Calu3 (cell line): Measurements from ENCODE around the gene NUPR1. TPM values are rescaled to one million over a fixed set of nuclear protein-coding genes. Genes with fewer than 3 reads are reported as not detected.

Experiments
- BruUV-seq: library from RNA; stranded (reverse); fragments of 400-500 nt; replicated peaks from 2 replicates; lab custom pipeline; 2021; lab: Mats Ljungman, UMichigan
- CTCF ChIA-PET: fragments of 300-600 bp; sonication (Branson Sonifier 250); formaldehyde crosslinking; loops from one replicate; lab custom pipeline; 2022; ENCODE audit warnings: antibody characterized with exemption; lab: Charles Lee
- DNase-seq: peaks from one replicate; pipeline ENCODE4 v3.0.0; 2022
- H3K27ac Mint-ChIP-seq: one replicate; pipeline ENCODE4 v1.8.0; 2022; ENCODE audit warnings: mixed read lengths; ENCODE audit not compliant: unreplicated experiment
- H3K27me3 Mint-ChIP-seq: one replicate; pipeline ENCODE4 v1.8.0; 2022; ENCODE audit warnings: mixed read lengths; ENCODE audit not compliant: unreplicated experiment
- H3K36me3 Mint-ChIP-seq: one replicate; pipeline ENCODE4 v1.8.0; 2022; ENCODE audit warnings: mild to moderate bottlenecking, moderate library complexity, mixed read lengths; ENCODE audit not compliant: insufficient read depth, unreplicated experiment
- H3K4me1 Mint-ChIP-seq: one replicate; pipeline ENCODE4 v1.8.0; 2022; ENCODE audit warnings: mild to moderate bottlenecking, low read depth, mixed read lengths; ENCODE audit not compliant: unreplicated experiment
- H3K4me3 Mint-ChIP-seq: one replicate; pipeline ENCODE4 v1.8.0; 2022; ENCODE audit warnings: mild to moderate bottlenecking, low read depth, moderate library complexity, mixed read lengths; ENCODE audit not compliant: unreplicated experiment
- H3K9me3 Mint-ChIP-seq: one replicate; pipeline ENCODE4 v1.8.0; 2022; ENCODE audit warnings: low read depth, mixed read lengths; ENCODE audit not compliant: unreplicated experiment
- intact Hi-C: fragments of 100-400 bp; cut with micrococcal nuclease; formaldehyde crosslinking; loops from one replicate; pipeline ENCODE4 v1.10.0; 2022; ENCODE audit not compliant: unreplicated experiment
- total RNA-seq: library from RNA; stranded (reverse); gene quantifications from 2 replicates; pipeline ENCODE4 v1.2.3, GENCODE V29; 2022
- TF ChIP-seq, protein P1 (sequence below): fragments of 200-600 bp; IDR thresholded peaks from one replicate; pipeline ENCODE4 v1.8.0; 2022; ENCODE audit warnings: antibody characterized with exemption; ENCODE audit not compliant: unreplicated experiment

Gene NUPR1
- total RNA-seq, 1 experiment from 2014 or later: 0.73 TPM

DNA sequence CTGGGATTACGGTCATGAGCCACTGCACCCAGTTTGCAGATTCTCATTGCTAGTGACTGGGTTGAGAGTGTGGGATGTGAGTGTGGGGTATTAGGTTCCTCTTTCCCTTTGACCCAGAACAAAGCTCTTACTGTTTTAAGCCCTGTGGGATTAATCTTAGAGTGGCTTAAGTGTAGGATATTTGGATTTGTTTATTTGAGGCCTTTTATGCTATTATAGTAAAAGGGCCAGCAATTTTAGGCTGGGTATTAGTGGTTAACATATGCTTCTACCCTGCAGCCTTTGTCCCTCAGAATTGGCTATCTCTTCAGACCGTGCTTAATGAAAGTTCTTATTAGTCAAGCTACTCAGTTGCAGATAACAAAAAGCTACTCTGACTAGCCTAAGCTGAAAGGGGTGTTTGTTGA is 18.1 kb upstream of the NUPR1 start:
- no TSS peak for BruUV-seq
- no peaks in the 10 kb centered on the region for H3K9me3 Mint-ChIP-seq
- intact Hi-C loops: no loop called here
- TF ChIP-seq, protein P1, sequence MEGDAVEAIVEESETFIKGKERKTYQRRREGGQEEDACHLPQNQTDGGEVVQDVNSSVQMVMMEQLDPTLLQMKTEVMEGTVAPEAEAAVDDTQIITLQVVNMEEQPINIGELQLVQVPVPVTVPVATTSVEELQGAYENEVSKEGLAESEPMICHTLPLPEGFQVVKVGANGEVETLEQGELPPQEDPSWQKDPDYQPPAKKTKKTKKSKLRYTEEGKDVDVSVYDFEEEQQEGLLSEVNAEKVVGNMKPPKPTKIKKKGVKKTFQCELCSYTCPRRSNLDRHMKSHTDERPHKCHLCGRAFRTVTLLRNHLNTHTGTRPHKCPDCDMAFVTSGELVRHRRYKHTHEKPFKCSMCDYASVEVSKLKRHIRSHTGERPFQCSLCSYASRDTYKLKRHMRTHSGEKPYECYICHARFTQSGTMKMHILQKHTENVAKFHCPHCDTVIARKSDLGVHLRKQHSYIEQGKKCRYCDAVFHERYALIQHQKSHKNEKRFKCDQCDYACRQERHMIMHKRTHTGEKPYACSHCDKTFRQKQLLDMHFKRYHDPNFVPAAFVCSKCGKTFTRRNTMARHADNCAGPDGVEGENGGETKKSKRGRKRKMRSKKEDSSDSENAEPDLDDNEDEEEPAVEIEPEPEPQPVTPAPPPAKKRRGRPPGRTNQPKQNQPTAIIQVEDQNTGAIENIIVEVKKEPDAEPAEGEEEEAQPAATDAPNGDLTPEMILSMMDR: no peak
- CTCF ChIA-PET: interaction anchor here (0.6 kb wide), 1 partner anchor 11 kb away, joined by 3 read pairs; no protein-coding TSS in a partner anchor
- H3K27ac Mint-ChIP-seq: no peak overlapping the region
- no peak for DNase-seq
- peaks cover 11% of the 10 kb centered on the region for H3K4me1 Mint-ChIP-seq
- H3K4me3 Mint-ChIP-seq: no peak overlapping the region
- H3K27me3 Mint-ChIP-seq: no peaks in the 10 kb centered on the region
- peaks cover 41% of the 10 kb centered on the region for H3K36me3 Mint-ChIP-seq

DNA sequence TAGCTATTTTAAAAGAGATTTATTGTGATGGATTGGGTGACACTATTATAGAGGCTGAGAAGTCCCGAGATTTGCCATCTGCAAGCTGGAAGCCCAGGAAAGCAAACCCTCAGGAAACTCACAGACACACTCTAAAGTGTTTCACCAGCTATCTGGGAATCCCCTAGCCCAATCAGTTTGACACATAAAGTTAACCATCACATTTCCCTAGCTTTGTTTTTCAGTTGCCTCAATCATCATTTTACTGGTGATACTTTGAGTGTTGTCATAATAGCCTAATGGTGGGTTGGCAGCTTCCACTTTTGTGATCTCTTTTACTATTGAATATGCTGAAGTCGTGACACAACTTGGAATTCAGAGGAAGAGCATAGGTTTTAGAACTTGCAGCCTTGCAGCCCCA is 16.8 kb upstream of the NUPR1 start:
- Mint-ChIP-seq H3K9me3 (no peaks in the 10 kb centered on the region), H3K27me3 (no peaks in the 10 kb centered on the region), H3K4me3 (no peak overlapping the region), H3K36me3 (peaks cover 41% of the 10 kb centered on the region), H3K4me1 (peaks cover 11% of the 10 kb centered on the region), H3K27ac (no peak overlapping the region)
- TF ChIP-seq, protein P1: no peak
- BruUV-seq: no TSS peak
- intact Hi-C loops: no loop called here
- CTCF ChIA-PET: interaction anchor here (0.6 kb wide), 1 partner anchor 41 kb away, joined by 4 read pairs; the partner anchor contains the start of gene SULT1A2
- no peak for DNase-seq

DNA sequence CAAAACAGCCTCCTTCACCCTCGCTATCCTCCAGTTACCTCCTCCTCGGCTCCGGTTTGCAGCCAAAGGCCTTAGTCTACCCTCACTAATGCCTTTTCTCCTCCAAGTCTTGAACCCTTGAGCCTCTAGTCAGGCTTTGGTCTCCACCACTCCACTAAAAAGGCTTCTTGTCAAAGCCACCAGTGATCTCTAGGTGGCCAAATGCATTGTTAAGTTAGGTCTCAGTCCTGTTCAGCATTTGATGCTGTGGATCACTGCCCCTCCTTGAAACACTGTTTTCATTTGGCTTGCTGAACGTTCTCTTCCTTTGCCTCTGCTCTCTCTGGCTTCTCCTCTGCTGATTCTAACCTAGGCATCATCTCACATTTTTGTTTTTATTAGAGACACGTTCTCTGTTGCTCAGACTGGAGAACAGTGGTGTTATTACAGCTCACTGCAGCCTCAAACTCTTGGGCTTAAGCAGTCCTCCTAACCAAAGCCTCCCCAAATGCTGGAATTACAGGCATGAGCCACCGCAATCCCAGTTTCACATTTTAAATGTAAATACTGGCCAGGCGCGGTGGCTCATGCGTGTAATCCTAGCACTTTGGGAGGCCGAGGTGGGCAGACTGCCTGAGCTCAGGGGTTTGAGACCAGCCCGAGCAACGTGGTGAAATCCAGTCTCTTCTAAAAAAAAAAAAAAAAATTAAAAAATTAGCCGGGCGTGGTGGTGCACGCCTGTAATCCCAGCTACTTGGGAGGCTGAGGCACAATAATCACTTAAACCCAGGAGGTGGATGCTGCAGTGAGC is 16.1 kb upstream of the NUPR1 start:
- peak overlapping the region; percentile 90 for H3K27ac Mint-ChIP-seq
- intact Hi-C loops: no loop called here
- H3K9me3 Mint-ChIP-seq: no peaks in the 10 kb centered on the region
- H3K4me3 Mint-ChIP-seq: peak overlapping the region; percentile 97
- CTCF ChIA-PET: interaction anchor here (0.6 kb wide), 2 partner anchors 42 to 339 kb away, joined by 4 read pairs; partner anchors contain the start of gene SULT1A2
- H3K36me3 Mint-ChIP-seq: peaks cover 41% of the 10 kb centered on the region
- DNase-seq: no peak
- peaks cover 11% of the 10 kb centered on the region for H3K4me1 Mint-ChIP-seq
- TF ChIP-seq, protein P1: no peak
- BruUV-seq: TSS peak; percentile 46
- no peaks in the 10 kb centered on the region for H3K27me3 Mint-ChIP-seq

DNA sequence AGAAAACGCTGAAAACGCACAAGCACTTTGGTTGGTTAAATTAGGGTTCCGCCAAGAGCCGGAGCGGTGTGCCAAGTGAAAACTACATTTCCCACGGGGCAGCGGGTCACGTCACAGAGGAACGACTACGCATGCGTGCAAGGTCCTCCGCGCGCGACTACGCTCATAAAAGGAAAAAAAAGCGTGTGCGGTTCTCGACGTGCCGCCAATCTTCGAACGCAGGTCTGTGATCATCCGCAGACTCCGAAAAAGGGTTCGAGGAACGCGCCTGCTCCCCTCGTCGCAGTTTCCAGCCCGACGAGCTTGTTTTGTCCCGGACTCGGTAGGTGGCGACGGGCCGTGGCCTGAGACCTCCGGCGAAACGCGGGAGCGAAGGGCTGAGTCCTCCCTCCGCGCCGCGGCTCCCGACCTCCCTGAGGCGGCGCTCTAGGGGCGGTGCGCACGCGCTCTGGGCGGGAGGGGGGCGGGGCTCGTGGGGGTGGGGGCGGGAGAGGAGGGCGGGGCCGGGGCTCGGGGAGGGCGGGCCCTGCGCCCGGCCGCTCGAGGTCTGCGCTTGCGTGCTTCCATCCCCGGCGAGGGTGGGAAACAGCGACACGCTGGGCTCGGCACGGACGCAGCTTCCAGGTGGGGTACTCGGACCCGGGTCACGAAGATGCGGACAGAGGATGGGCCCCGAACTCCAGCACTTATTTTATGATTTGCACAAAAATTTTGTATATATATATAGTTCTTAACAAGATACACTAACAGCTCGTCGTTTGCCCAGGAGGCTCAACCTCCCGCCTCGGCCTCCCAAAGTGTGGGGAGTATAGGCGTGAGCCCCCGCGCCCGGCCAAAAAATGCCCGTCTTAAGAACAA is 15.2 kb upstream of the NUPR1 start, which contains the start of gene SGF29:
TSS of gene SGF29 (plus strand) at position 145 of the 858 bp plus-strand sequence. CDS start 27,150 bp downstream, outside the sequence.
- Mint-ChIP-seq H3K36me3 (peaks cover 41% of the 10 kb centered on the region), H3K9me3 (no peaks in the 10 kb centered on the region), H3K4me3 (peak within 1 kb of the TSS; percentile 97), H3K4me1 (peaks cover 11% of the 10 kb centered on the region), H3K27ac (peak within 1 kb of the TSS; percentile 90), H3K27me3 (no peaks in the 10 kb centered on the region)
- DNase-seq: peak; percentile 93
- CTCF ChIA-PET: interaction anchor here (0.6 kb wide), 2 partner anchors 340 to 464 kb away, joined by 4 read pairs; no protein-coding TSS in a partner anchor
- TF ChIP-seq, protein P1: no peak
- BruUV-seq: TSS peak; percentile 100
- intact Hi-C loops: no loop called here
